GM18517 (cell line): ENCODE data around the gene PDE6A.
"Not testable (repeated sequence)": the region's sequence is repeated elsewhere in the genome, so short reads cannot be mapped to it uniquely, and the experiment has no call there.

ENCODE experiments used
- ATAC-seq: cut with Tn5 transposase; IDR thresholded peaks from one replicate; pipeline ENCODE4 v1.9.1; 2021; ENCODE audit warnings: mild to moderate bottlenecking, moderate library complexity; ENCODE audit not compliant: unreplicated experiment

Gene PDE6A

GRCh38 chr5:149898811-149899210, 45.8 kb downstream of the PDE6A start:
- ATAC-seq: no peak

- ATAC-seq: no peak
Measured at GRCh38 chr5:149895416-149896345, 48.9 kb downstream of the PDE6A start.

GRCh38 chr5:149894237-149894636, 50.4 kb downstream of the PDE6A start:
- no peak for ATAC-seq

- ATAC-seq: no peak
Measured at GRCh38 chr5:149893403-149893931, 51.1 kb downstream of the PDE6A start.

GRCh38 chr5:149892594-149892993, 52.0 kb downstream of the PDE6A start:
- no peak for ATAC-seq

- ATAC-seq: no peak
Measured at GRCh38 chr5:149888280-149888679, 56.3 kb downstream of the PDE6A start.

GRCh38 chr5:149887622-149888183, 56.9 kb downstream of the PDE6A start:
- ATAC-seq: no peak

- no peak for ATAC-seq
Measured at GRCh38 chr5:149886692-149887470, 57.7 kb downstream of the PDE6A start.

- ATAC-seq: no peak
Measured at GRCh38 chr5:149886060-149886459, 58.5 kb downstream of the PDE6A start.

GRCh38 chr5:149885513-149885912, 59.1 kb downstream of the PDE6A start:
- ATAC-seq: no peak

- ATAC-seq: no peak
Measured at GRCh38 chr5:149883550-149883949, 61.0 kb downstream of the PDE6A start.

- not testable (repeated sequence) for ATAC-seq
Measured at GRCh38 chr5:149882633-149883032, 62.0 kb downstream of the PDE6A start.

GRCh38 chr5:149881874-149882273, 62.7 kb downstream of the PDE6A start:
- no peak for ATAC-seq

- no peak for ATAC-seq
Measured at GRCh38 chr5:149881069-149881622, 63.4 kb downstream of the PDE6A start.

- ATAC-seq: not testable (repeated sequence)
Measured at GRCh38 chr5:149879593-149879992, 65.0 kb downstream of the PDE6A start.

GRCh38 chr5:149878371-149878770, 66.2 kb downstream of the PDE6A start:
- ATAC-seq: no peak

- no peak for ATAC-seq
Measured at GRCh38 chr5:149873896-149874295, 70.7 kb downstream of the PDE6A start.

- ATAC-seq: no peak
Measured at GRCh38 chr5:149872351-149873040, 72.1 kb downstream of the PDE6A start.

- no peak for ATAC-seq
Measured at GRCh38 chr5:149871471-149871870, 73.1 kb downstream of the PDE6A start.

- ATAC-seq: no peak
Measured at GRCh38 chr5:149870697-149871096, 73.9 kb downstream of the PDE6A start.
